Muscle of arm (tissue), 12 donors: ENCODE data around the gene MYOF. TPM values are rescaled to one million over a fixed set of nuclear protein-coding genes. Genes with fewer than 3 reads are reported as not detected.

Experiments
- DNase-seq: peaks from one replicate; pipeline ENCODE4 v3.0.0-alpha.2; 2013
- polyA plus RNA-seq, 12 donors: library from polyadenylated mRNA; unstranded; fragments of 120-200 nt; gene quantifications; one replicate each; pipeline ENCODE4 v1.2.1, GENCODE V29; 2013; ENCODE audit not compliant: insufficient read length in 12 of 12

The MYOF gene
- polyA plus RNA-seq, 12 donors = 25.5 to 126 (median 60.3) TPM; not detected in 1

GRCh38 chr10:93261961-93262610, 220.0 kb downstream of the MYOF start:
- DNase-seq = no peak

- no peak for DNase-seq
These were observed 221.0 kb downstream of the MYOF start for GRCh38 chr10:93261089-93261488.

GRCh38 chr10:93259126-93259525, 223.0 kb downstream of the MYOF start:
- no peak for DNase-seq

Other genes with a start within 250 kb of the MYOF start
- gene CEP55, start 14.3 kb upstream of the MYOF start, polyA plus RNA-seq = 10 to 100 TPM in 6 of 12 donors, 1 to 10 TPM in 5, not detected in 1; 5.0 to 22.2 (median 11.2) TPM
- gene FFAR4, start 84.3 kb upstream of the MYOF start, polyA plus RNA-seq = under 1 TPM in 3 of 12 donors, not detected in 9; 0.05 to 0.14 (median 0.10) TPM
- 10 to 100 TPM in 1 of 12 donors, 1 to 10 TPM in 9, not detected in 2; 1.3 to 15.4 (median 1.9) TPM for gene RBP4, start 118.9 kb upstream of the MYOF start, polyA plus RNA-seq
- 1 to 10 TPM in 4 of 12 donors, under 1 TPM in 6, not detected in 2; 0.13 to 2.1 (median 0.83) TPM for gene PDE6C, start 130.2 kb upstream of the MYOF start, polyA plus RNA-seq
- 10 to 100 TPM in 11 of 12 donors, not detected in 1; 20.8 to 46.2 (median 28.2) TPM for gene FRA10AC1, start 220.3 kb upstream of the MYOF start, polyA plus RNA-seq